Thymus (tissue), 11 donors: ENCODE data around the gene COPZ1. TPM values are rescaled to one million over a fixed set of nuclear protein-coding genes. Genes with fewer than 3 reads are reported as not detected.
A peak's percentile ranks its signal among the peaks of the same experiment; 100 is the strongest.
"Not testable (repeated sequence)": the region's sequence is repeated elsewhere in the genome, so short reads cannot be mapped to it uniquely, and the experiment has no call there.

Experiments
- DNase-seq, 9 donors: peaks; one replicate each; pipeline ENCODE4 v3.0.0-alpha.2; 2013; ENCODE audit warnings: low spot score in 9 of 9, low read depth in 6 of 9, missing footprints in 1 of 9
- H3K27ac ChIP-seq, 2 donors: one replicate each; pipeline ENCODE4 v1.5.1; 2013; ENCODE audit warnings: control low read depth in 1 of 2, low read depth in 1 of 2, low read length in 1 of 2, mild to moderate bottlenecking in 1 of 2, moderate library complexity in 1 of 2
- H3K27me3 ChIP-seq, 2 donors: one replicate each; pipeline ENCODE4 v1.5.1; 2013; ENCODE audit warnings: low read length in 1 of 2; ENCODE audit not compliant: control insufficient read depth in 2 of 2, insufficient read depth in 1 of 2
- H3K36me3 ChIP-seq, 2 donors: one replicate each; pipeline ENCODE4 v1.5.1; 2013; ENCODE audit warnings: low read length in 1 of 2, mild to moderate bottlenecking in 1 of 2, moderate library complexity in 1 of 2; ENCODE audit not compliant: control insufficient read depth in 2 of 2, insufficient read depth in 2 of 2
- H3K4me1 ChIP-seq, 2 donors: one replicate each; pipeline ENCODE4 v1.5.1; 2013; ENCODE audit warnings: low read length in 2 of 2; ENCODE audit not compliant: control insufficient read depth in 2 of 2, insufficient read depth in 2 of 2
- H3K4me3 ChIP-seq, 2 donors: one replicate each; pipeline ENCODE4 v1.5.1; 2013; ENCODE audit warnings: low read length in 2 of 2, control low read depth in 1 of 2, mild to moderate bottlenecking in 1 of 2
- H3K9me3 ChIP-seq, 2 donors: one replicate each; pipeline ENCODE4 v1.5.1; 2013; ENCODE audit warnings: low read length in 1 of 2, mild to moderate bottlenecking in 1 of 2; ENCODE audit not compliant: control insufficient read depth in 2 of 2, insufficient read depth in 1 of 2
- WGBS: extraction: QIAGEN DNeasy Blood & Tissue Kit; methylation state at CpG from one replicate; pipeline ENCODE4 v1.1.7; 2013; 5-methylcytosine and 5-hydroxymethylcytosine counted together
- polyA plus RNA-seq: library from polyadenylated mRNA; stranded (reverse); fragments of 200-250 nt; gene quantifications from one replicate; pipeline ENCODE4 v1.2.3, GENCODE V29; 2013
- total RNA-seq: library from RNA; stranded (reverse); fragments of 120-200 nt; gene quantifications from one replicate; pipeline ENCODE4 v1.2.4, GENCODE V29; 2013
- donor health status: healthy.

The COPZ1 gene
- total and polyA plus RNA-seq, 2 donors = 94.9 to 117 TPM

GRCh38 chr12:54352891-54353874 is 28.3 kb downstream of the COPZ1 start:
- Histone ChIP-seq H3K36me3 (peaks cover 24 to 34% of the 10 kb centered on the region in 2 donors), H3K9me3 (no peaks in the 10 kb centered on the region), H3K4me3 (no peak overlapping the region), H3K4me1 (peaks cover 14 to 48% of the 10 kb centered on the region in 2 donors), H3K27ac (peak overlapping the region in 1 of 2 donors; percentile 60), H3K27me3 (no peaks in the 10 kb centered on the region)
- no peak for DNase-seq
- WGBS = 37% methylated on average over 1 of the region's 1 CpG

- not testable (repeated sequence) for H3K9me3 ChIP-seq, H3K27ac ChIP-seq, DNase-seq, H3K4me3 ChIP-seq, H3K27me3 ChIP-seq
- Histone ChIP-seq H3K36me3 (peaks cover 20 to 25% of the 10 kb centered on the region in 2 donors), H3K4me1 (peaks cover 14 to 55% of the 10 kb centered on the region in 2 donors)
- 87% methylated on average over 7 of the region's 7 CpGs for WGBS
Measured at GRCh38 chr12:54354271-54354670, 29.3 kb downstream of the COPZ1 start.

GRCh38 chr12:54355104-54355815 is 30.3 kb downstream of the COPZ1 start:
- Histone ChIP-seq H3K36me3 (peaks cover 10 to 15% of the 10 kb centered on the region in 2 donors), H3K4me1 (peaks cover 16 to 61% of the 10 kb centered on the region in 2 donors), H3K27me3 (no peaks in the 10 kb centered on the region), H3K9me3 (no peaks in the 10 kb centered on the region), H3K27ac (no peak overlapping the region), H3K4me3 (no peak overlapping the region)
- no peak for DNase-seq
- WGBS = 94% methylated on average over 6 of the region's 6 CpGs

- Histone ChIP-seq H3K36me3 (peaks cover 4 to 5% of the 10 kb centered on the region in 2 donors), H3K4me1 (peaks cover 16 to 59% of the 10 kb centered on the region in 2 donors), H3K4me3 (no peak overlapping the region), H3K27ac (no peak overlapping the region), H3K9me3 (no peaks in the 10 kb centered on the region), H3K27me3 (no peaks in the 10 kb centered on the region)
- no peak for DNase-seq
- 97% methylated on average over 3 of the region's 3 CpGs for WGBS
Measured at GRCh38 chr12:54356228-54356627, 31.3 kb downstream of the COPZ1 start.

GRCh38 chr12:54356951-54357356 is 32.0 kb downstream of the COPZ1 start:
- no peaks in the 10 kb centered on the region for H3K9me3 ChIP-seq
- no peak overlapping the region for H3K4me3 ChIP-seq
- H3K27ac ChIP-seq = no peak overlapping the region
- whole genome bisulfite sequencing = 97% methylated on average over 4 of the region's 4 CpGs
- H3K36me3 ChIP-seq = no peaks in the 10 kb centered on the region
- no peaks in the 10 kb centered on the region for H3K27me3 ChIP-seq
- H3K4me1 ChIP-seq = peaks cover 14 to 51% of the 10 kb centered on the region in 2 donors
- no peak for DNase-seq

- no peaks in the 10 kb centered on the region for H3K36me3 ChIP-seq
- no peaks in the 10 kb centered on the region for H3K9me3 ChIP-seq
- peaks cover 9 to 44% of the 10 kb centered on the region in 2 donors for H3K4me1 ChIP-seq
- 90% methylated on average over 2 of the region's 2 CpGs for WGBS
- H3K27ac ChIP-seq = peak overlapping the region in 1 of 2 donors; percentile 87
- H3K4me3 ChIP-seq = peak overlapping the region in 1 of 2 donors; percentile 85
- no peaks in the 10 kb centered on the region for H3K27me3 ChIP-seq
- DNase-seq = no peak
Measured at GRCh38 chr12:54357506-54358190, 32.7 kb downstream of the COPZ1 start.

- Histone ChIP-seq H3K27me3 (no peaks in the 10 kb centered on the region), H3K36me3 (no peaks in the 10 kb centered on the region), H3K4me1 (peaks cover 5 to 39% of the 10 kb centered on the region in 2 donors), H3K27ac (peak overlapping the region; percentile 87 to 89), H3K4me3 (peak overlapping the region; percentile 72 to 85), H3K9me3 (no peaks in the 10 kb centered on the region)
- peak in 3 of 9 donors; percentile 49 to 69 (median 49) for DNase-seq
- WGBS = 15% methylated on average over 15 of the region's 15 CpGs
Measured at GRCh38 chr12:54358191-54358944, 33.4 kb downstream of the COPZ1 start.

GRCh38 chr12:54358945-54359761 is 34.2 kb downstream of the COPZ1 start:
- Histone ChIP-seq H3K4me3 (peak overlapping the region; percentile 72 to 85), H3K4me1 (peaks cover 5 to 43% of the 10 kb centered on the region in 2 donors), H3K36me3 (no peaks in the 10 kb centered on the region), H3K9me3 (no peaks in the 10 kb centered on the region), H3K27ac (peak overlapping the region; percentile 87 to 89), H3K27me3 (no peaks in the 10 kb centered on the region)
- peak; percentile 90 to 99 (median 97) for DNase-seq
- 2% methylated on average over 40 of the region's 40 CpGs for WGBS
